Activated T-helper 1 cell treated with anti-CD3 and anti-CD28 coated beads, Interleukin-12 subunit alpha, Interleukin-12 subunit beta, Interleukin-2, Interleukin-4 antibody, amounts not matched to agents 30 ng/mL and 10 ng/mL and 1 ng/mL, durations not matched to agents 14 hours and 24 hours and 36 hours (primary cell): ENCODE results near the gene RAB3B. TPM values are rescaled to one million over a fixed set of nuclear protein-coding genes. Genes with fewer than 3 reads are reported as not detected.

Experiments used
- DNase-seq: peaks from one replicate; pipeline ENCODE4 v3.0.0; 2021; ENCODE audit warnings: low spot score
- H3K27ac Mint-ChIP-seq: one replicate; pipeline ENCODE4 v1.8.0; 2021; ENCODE audit warnings: mild to moderate bottlenecking, mixed read lengths
- H3K27me3 Mint-ChIP-seq: one replicate; pipeline ENCODE4 v1.8.0; 2022; ENCODE audit warnings: mild to moderate bottlenecking, moderate library complexity, mixed read lengths; ENCODE audit not compliant: insufficient read depth
- H3K36me3 Mint-ChIP-seq: one replicate; pipeline ENCODE4 v1.8.0; 2021; ENCODE audit warnings: low read depth, mixed read lengths
- H3K4me1 Mint-ChIP-seq: one replicate; pipeline ENCODE4 v1.8.0; 2021; ENCODE audit warnings: low read depth, mixed read lengths
- H3K4me3 Mint-ChIP-seq: one replicate; pipeline ENCODE4 v1.8.0; 2021; ENCODE audit warnings: mild to moderate bottlenecking, moderate library complexity, mixed read lengths
- H3K9me3 Mint-ChIP-seq: one replicate; pipeline ENCODE4 v1.8.0; 2021; ENCODE audit warnings: mixed read lengths
- intact Hi-C: fragments of 100-400 bp; cut with micrococcal nuclease; formaldehyde crosslinking; loops from one replicate; pipeline ENCODE4 v1.15.1; 2024
- total RNA-seq: library from RNA; stranded (reverse); gene quantifications from 2 replicates; pipeline ENCODE4 v1.2.3, GENCODE V29; 2022

Gene RAB3B
- total RNA-seq, 1 donor from 2014 or later: 0.05 TPM

DNA sequence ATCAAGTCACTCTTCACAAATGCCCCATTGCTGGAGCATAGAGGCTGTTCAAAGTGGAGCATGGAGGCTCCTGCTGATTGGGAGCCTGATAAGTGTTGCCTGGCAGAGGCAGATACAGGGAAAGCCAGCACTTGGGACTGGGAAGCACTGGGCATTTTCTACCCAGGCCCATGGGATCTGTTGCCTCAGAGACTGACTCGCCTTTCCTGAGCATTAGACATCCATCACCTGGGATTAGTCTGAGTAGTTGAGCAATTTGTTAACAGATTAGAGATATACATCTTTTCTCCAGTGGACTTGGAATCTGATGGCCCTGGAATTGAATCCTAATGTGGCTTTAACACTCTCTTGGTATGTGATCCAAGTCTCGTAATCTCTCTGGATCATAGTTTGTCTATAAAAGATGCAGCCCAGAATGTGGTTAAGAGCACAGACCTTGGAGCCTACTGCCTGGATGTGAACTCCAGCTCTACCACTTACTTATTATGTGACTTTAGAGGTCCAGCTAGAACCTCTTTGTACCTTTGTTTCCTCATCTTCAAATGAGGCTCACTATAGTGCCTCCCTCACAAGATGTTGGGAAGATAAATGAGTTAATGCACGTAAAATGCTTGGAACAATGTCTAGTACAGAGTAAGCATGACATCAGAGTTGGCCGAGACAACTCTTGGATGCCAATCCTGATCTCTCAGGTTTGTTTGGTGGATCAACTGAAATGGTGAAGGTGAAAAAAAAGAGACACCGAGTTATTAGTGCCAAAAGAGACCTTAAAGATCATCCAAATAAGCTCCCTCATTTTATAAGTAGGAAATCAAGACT, 73.7 kb downstream of the RAB3B start:
- H3K4me1 Mint-ChIP-seq: no peaks in the 10 kb centered on the region
- no peaks in the 10 kb centered on the region for H3K36me3 Mint-ChIP-seq
- intact Hi-C loops: no loop called here
- no peaks in the 10 kb centered on the region for H3K9me3 Mint-ChIP-seq
- no peak overlapping the region for H3K27ac Mint-ChIP-seq
- no peak for DNase-seq
- peaks cover 6% of the 10 kb centered on the region for H3K27me3 Mint-ChIP-seq
- no peak overlapping the region for H3K4me3 Mint-ChIP-seq

DNA sequence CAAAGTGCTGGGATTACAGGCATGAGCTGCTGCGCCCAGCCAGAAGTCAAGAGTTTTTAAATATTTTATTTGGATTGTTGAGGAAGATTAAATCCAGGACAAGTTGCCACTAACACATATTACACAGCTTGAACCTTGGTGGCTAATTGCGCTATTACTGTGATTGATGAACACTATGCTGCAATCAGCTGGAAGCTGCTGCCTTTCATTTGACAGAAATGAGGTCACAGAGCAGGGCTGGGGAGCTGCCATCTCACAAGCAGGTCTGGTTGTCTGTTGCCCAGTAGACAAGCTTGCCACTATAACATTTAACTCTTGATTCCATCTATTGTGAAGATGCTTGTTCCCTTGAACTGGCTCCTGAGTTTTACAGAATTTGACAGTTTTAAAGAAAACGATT, 74.5 kb downstream of the RAB3B start:
- no peak for DNase-seq
- Mint-ChIP-seq H3K27me3 (peaks cover 8% of the 10 kb centered on the region), H3K4me1 (no peaks in the 10 kb centered on the region), H3K9me3 (no peaks in the 10 kb centered on the region), H3K4me3 (no peak overlapping the region), H3K36me3 (no peaks in the 10 kb centered on the region), H3K27ac (no peak overlapping the region)
- intact Hi-C loops: no loop called here

DNA sequence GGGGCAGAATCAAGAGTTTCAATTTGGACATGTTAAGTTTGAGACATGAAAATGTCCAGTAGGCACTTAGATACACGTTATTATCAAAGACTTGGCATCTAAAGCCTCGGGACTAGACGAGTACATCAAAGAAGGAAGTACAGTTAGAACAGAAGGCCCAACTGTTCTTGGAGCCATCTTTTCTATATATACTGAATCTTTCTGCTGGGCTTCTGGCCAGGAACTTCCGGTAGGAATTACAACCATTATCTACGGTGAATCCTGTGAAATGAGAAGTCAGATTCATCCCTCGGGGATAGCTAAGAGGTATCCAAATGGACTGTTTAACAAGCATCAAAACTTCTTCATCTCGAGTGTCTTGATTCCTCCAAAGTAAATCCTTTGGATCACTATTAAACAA, 77.6 kb downstream of the RAB3B start:
- H3K36me3 Mint-ChIP-seq: no peaks in the 10 kb centered on the region
- no peak for DNase-seq
- H3K4me3 Mint-ChIP-seq: no peak overlapping the region
- peaks cover 7% of the 10 kb centered on the region for H3K27me3 Mint-ChIP-seq
- H3K9me3 Mint-ChIP-seq: no peaks in the 10 kb centered on the region
- H3K4me1 Mint-ChIP-seq: no peaks in the 10 kb centered on the region
- intact Hi-C loops: no loop called here
- no peak overlapping the region for H3K27ac Mint-ChIP-seq

DNA sequence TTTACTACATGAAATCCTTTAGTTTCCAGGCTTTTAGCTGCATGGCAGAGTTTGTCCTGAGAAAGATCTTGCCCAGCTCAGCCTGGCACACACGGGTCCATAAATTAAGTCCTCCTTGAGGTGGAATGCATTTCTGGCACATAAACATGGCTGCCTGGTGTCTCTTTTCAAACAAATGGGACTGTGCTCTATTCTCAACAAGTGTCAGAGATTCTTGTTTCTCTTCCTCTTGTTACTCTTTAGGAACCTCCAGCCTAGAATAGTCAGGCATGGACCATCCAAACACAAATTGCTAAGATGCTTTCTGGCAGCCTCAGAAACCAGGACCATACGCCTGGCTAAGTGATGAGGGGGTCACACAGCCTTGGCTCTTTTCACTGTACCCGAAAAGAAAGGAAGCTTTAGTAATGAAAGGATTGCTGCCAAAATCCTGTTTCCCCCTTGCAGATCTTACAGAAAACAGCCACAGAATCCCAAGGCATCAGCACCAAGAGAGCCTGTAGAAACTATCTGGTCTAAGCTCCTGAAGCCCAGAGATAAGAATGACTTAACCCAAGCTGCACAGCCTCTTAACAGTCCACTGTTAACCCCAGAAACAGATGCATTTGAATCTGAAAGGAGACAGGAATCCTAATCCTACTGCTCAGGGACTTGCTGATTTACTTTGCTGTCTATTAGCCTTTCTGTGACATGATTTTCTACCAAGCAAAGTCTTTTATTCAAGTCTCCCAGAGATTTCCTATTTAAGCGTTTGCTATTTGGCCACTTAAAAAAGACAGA, 80.1 kb downstream of the RAB3B start:
- Mint-ChIP-seq H3K4me3 (no peak overlapping the region), H3K36me3 (no peaks in the 10 kb centered on the region), H3K4me1 (no peaks in the 10 kb centered on the region), H3K27ac (no peak overlapping the region), H3K27me3 (peaks cover 9% of the 10 kb centered on the region), H3K9me3 (no peaks in the 10 kb centered on the region)
- DNase-seq: no peak
- intact Hi-C loops: no loop called here

DNA sequence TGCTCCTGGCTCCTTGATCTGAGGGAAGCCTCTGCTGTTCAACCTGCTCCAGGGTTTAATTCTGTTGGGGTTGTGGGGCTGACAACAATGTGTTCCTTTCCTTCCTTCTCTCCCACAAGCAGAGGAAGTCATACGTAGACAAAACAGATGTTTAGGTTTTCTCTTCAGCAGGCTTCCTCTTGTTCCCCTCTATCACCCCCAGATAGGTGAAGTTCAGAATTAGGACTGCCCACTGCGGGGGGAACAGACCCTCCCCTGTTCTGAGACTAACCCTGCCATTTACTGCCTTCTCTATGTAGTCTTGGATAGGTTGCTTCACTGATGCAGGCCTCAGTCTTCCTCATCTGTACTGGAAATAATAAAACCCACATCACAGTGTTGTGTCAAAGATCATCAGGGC, 82.0 kb downstream of the RAB3B start:
- H3K4me1 Mint-ChIP-seq: no peaks in the 10 kb centered on the region
- no peak for DNase-seq
- no peak overlapping the region for H3K27ac Mint-ChIP-seq
- no peaks in the 10 kb centered on the region for H3K9me3 Mint-ChIP-seq
- no peak overlapping the region for H3K4me3 Mint-ChIP-seq
- intact Hi-C loops: no loop called here
- H3K36me3 Mint-ChIP-seq: no peaks in the 10 kb centered on the region
- H3K27me3 Mint-ChIP-seq: peaks cover 10% of the 10 kb centered on the region

DNA sequence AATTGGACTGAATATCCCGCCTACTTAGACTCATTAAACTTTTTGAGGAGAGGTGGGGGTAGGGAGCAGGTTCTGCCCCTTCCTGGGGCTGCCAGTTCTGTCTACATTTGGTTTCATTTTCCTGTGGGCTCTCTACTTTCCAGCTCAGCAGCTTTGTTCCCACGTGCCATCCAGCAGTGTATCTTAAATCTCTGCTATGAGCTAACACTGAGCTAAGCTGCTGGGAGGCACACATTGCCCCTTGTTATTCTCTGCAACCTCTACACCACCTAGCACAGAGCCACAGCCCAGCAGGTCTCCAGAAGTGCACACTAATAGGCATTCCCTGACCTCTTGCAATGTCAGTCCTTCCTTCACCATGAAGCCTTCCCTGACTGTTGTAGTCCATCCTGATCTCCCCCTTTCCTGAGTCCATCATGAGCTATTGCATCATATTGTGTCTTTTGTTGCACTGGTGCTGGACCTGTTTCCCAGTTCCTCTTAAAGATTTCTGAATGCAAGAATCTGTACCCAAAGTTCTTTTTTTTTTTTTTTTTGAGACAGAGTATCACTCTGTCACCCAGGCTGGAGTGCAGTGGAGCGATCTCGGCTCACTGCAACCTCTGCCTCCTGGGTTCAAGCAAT, 83.3 kb downstream of the RAB3B start:
- Mint-ChIP-seq H3K4me3 (no peak overlapping the region), H3K27ac (no peak overlapping the region), H3K9me3 (no peaks in the 10 kb centered on the region), H3K4me1 (no peaks in the 10 kb centered on the region), H3K36me3 (no peaks in the 10 kb centered on the region), H3K27me3 (peaks cover 7% of the 10 kb centered on the region)
- no peak for DNase-seq
- intact Hi-C loops: no loop called here

DNA sequence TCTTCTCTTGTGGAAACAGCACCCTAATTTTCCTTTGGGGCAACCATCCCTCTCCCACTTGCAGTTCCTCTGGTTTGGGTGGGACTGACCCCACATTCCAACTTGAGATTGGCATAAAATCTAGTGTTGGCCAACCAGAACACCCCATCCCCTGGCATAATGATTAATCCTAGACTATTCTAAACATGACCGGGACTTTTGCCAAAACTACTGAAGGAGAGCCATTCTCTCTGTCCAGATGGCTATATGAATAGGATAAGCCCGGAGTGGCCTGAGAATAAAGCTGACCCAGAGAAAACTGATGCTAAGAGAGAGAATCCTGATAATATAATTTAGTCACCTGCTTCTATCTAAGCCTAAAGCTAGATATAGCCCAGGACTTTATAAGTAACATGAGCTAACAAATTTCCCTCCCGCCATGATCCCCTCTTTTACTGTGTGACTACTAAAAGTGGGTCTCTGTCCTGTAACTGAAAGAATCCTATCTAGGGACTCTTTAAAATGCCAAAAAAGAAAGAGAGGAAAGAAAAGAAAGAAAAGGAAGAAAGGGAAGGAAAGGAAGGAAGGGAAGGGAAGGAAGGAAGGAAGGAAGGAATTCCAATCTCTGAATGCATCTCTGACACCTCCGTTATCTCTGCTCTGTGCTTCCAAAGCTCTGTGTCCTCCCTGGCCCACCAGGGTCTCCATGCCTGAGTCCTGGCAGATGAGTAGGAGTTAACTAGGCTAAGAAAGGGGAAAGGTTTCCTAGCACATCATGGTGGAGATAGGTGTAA, 84.0 kb downstream of the RAB3B start:
- no peaks in the 10 kb centered on the region for H3K9me3 Mint-ChIP-seq
- peaks cover 7% of the 10 kb centered on the region for H3K27me3 Mint-ChIP-seq
- H3K36me3 Mint-ChIP-seq: no peaks in the 10 kb centered on the region
- H3K27ac Mint-ChIP-seq: no peak overlapping the region
- no peak overlapping the region for H3K4me3 Mint-ChIP-seq
- DNase-seq: no peak
- intact Hi-C loops: no loop called here
- no peaks in the 10 kb centered on the region for H3K4me1 Mint-ChIP-seq

DNA sequence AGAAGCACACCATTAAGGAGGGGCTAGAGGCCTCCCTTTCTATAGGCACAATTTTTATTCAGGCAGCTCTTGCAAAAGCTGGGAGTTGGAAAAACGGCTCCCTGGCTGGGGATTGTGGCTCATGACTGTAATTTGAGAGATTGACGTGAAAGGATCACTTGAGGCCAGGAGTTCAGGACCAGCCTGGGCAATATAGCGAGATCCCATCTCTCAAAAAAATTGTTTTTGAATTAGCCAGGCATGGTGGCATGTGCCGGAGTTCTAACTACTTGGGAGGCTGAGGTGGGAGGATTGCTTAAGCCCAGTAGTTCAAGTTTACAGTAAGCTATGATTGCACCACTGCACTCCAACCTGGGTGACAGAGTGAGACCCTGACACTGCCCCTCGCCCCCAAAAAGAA, 88.0 kb downstream of the RAB3B start:
- Mint-ChIP-seq H3K9me3 (no peaks in the 10 kb centered on the region), H3K27me3 (peaks cover 7% of the 10 kb centered on the region), H3K36me3 (no peaks in the 10 kb centered on the region), H3K27ac (no peak overlapping the region), H3K4me3 (no peak overlapping the region), H3K4me1 (no peaks in the 10 kb centered on the region)
- intact Hi-C loops: no loop called here
- no peak for DNase-seq

DNA sequence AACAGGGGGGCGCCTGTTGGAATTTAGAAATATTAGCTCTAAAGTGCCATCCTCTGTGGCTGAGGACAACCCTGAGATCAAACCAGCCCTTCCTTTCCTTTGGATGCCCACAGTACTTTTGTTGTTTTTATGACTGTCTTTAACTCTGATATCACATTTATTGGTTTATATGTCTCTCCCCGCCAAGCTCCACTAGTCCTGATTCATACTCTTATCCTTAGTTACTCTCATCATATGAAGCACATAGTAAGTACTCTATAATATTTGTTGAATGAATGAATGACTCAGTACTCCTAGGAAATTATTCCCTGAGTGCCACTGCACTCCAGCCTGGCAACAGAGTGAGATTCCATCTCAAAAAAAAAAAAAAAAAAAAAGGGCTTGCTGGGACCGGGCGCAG, 89.3 kb downstream of the RAB3B start:
- intact Hi-C loops: no loop called here
- Mint-ChIP-seq H3K27ac (no peak overlapping the region), H3K9me3 (no peaks in the 10 kb centered on the region), H3K36me3 (no peaks in the 10 kb centered on the region), H3K4me1 (no peaks in the 10 kb centered on the region), H3K4me3 (no peak overlapping the region), H3K27me3 (peaks cover 12% of the 10 kb centered on the region)
- DNase-seq: no peak

DNA sequence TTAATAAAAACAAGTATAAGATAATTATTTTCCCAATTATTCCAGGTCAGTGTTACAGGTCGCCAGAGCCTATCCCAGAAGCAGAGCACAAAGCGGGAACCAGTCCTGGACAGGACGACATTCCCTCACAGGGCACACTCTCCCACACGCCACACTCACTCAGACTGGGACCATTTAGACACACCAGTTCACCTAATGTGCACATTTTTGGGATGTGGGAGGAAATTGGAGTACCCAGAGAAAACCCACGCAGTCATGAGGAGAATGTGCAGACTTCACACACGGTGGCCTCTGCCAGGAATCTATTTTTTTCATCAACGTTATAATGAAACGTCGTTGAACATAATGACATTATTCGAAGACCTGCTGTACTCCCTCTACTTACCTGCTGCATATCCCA, 91.5 kb downstream of the RAB3B start:
- intact Hi-C loops: no loop called here
- Mint-ChIP-seq H3K27me3 (peaks cover 22% of the 10 kb centered on the region), H3K4me1 (no peaks in the 10 kb centered on the region), H3K27ac (no peak overlapping the region), H3K9me3 (no peaks in the 10 kb centered on the region), H3K4me3 (no peak overlapping the region), H3K36me3 (no peaks in the 10 kb centered on the region)
- DNase-seq: no peak

DNA sequence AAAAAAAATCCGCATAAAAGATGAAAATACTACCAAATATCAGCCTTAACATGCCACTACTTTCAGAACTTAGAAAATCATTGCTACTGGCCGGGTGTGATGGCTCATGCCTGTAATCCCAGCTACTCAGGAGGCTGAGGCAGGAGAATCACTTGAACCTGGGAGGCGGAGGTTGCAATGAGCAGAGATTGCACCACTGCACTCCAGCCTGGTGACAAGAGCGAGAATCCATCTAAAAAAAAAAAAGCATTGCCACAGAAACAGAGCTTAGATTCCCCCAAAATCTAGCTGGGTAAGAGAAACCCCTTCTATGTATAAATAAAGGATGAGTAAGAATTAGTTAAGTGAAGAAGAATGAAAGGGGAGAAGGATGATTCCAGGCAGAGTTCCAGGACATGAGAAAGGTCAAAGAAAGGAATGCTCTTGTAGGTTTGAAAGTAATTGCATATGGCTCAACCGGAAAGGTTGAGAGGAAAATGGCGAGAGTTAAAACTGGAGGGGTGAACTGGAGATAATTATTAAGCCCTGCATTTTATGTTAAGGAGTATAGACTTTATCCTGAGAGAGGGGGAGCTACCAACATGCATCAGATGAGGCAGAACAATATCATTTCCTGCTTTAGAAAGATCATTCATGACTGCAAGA, 92.3 kb downstream of the RAB3B start:
- Mint-ChIP-seq H3K27ac (no peak overlapping the region), H3K27me3 (peaks cover 30% of the 10 kb centered on the region), H3K9me3 (no peaks in the 10 kb centered on the region), H3K4me1 (no peaks in the 10 kb centered on the region), H3K4me3 (no peak overlapping the region), H3K36me3 (no peaks in the 10 kb centered on the region)
- intact Hi-C loops: no loop called here
- DNase-seq: no peak

DNA sequence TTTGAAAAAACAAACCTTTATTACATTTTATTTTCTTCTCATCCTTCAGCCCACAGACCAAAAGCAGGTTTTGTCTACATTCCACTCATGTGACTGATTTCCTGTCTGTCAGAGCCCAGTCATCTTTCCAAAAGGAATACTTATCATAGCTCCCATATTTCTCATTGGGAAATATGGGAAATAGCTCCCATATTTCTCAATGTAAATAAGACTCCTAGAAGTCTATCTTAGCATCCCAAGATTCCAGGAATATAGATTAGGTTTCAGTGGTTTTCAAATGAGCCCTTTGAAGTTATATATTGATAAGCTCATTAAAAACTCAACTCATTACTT, 92.8 kb downstream of the RAB3B start:
- H3K9me3 Mint-ChIP-seq: no peaks in the 10 kb centered on the region
- H3K27ac Mint-ChIP-seq: no peak overlapping the region
- intact Hi-C loops: loop anchor here (1.0 kb wide), 1 partner anchor 105 kb away; no protein-coding TSS in a partner anchor
- no peaks in the 10 kb centered on the region for H3K4me1 Mint-ChIP-seq
- peaks cover 35% of the 10 kb centered on the region for H3K27me3 Mint-ChIP-seq
- no peak overlapping the region for H3K4me3 Mint-ChIP-seq
- no peak for DNase-seq
- H3K36me3 Mint-ChIP-seq: no peaks in the 10 kb centered on the region
